ENCODE results near the gene ATRNL1.

- TF ChIP-seq EZH2 (IDR thresholded peaks at IDR 0.05; ENCODE audit: borderline replicate concordance, insufficient read depth, low read length, poor library complexity, severe bottlenecking) (no peak), CTCF (IDR thresholded peaks at IDR 0.05; ENCODE audit: poor library complexity, severe bottlenecking) (no peak), EP300 (conservative IDR thresholded peaks at IDR 0.05; ENCODE audit: poor library complexity, severe bottlenecking) (no peak), MXI1 (conservative IDR thresholded peaks at IDR 0.05; ENCODE audit: poor library complexity, severe bottlenecking) (no peak)
These were observed 788.9 kb downstream of the ATRNL1 start for GRCh38 chr10:115882021-115882420.
